ENCODE measurements around the gene SLC16A7. TPM values are rescaled to one million over a fixed set of nuclear protein-coding genes. Genes with fewer than 3 reads are reported as not detected.

The SLC16A7 gene
- total and polyA plus RNA-seq, 9 donors: 2.0 to 21.9 (median 13.7) TPM

DNA sequence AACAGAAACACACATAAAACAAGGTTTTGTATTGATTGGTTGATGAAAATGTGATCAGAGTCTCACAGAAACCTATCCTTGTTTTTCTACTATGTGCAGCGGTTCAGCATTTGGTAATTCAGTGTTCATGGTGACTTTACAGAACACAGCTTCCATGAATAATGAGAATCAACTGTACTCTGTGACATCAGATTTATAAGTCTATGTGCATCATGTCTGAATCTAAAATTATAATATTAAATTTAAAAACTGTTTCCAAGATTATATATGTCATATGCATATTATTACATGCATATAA lies 104.3 kb downstream of the SLC16A7 start:
- H3K4me1 ChIP-seq (ENCODE audit: insufficient read depth): no peaks in the 10 kb centered on the region
- no peaks in the 10 kb centered on the region for H3K36me3 ChIP-seq
- 48 to 82% (median 72%) methylated on average over 1 of the region's 1 CpG for WGBS, 3 donors
- intact Hi-C loops (cut with DNase I): no loop called here
- TF ChIP-seq, protein P1, sequence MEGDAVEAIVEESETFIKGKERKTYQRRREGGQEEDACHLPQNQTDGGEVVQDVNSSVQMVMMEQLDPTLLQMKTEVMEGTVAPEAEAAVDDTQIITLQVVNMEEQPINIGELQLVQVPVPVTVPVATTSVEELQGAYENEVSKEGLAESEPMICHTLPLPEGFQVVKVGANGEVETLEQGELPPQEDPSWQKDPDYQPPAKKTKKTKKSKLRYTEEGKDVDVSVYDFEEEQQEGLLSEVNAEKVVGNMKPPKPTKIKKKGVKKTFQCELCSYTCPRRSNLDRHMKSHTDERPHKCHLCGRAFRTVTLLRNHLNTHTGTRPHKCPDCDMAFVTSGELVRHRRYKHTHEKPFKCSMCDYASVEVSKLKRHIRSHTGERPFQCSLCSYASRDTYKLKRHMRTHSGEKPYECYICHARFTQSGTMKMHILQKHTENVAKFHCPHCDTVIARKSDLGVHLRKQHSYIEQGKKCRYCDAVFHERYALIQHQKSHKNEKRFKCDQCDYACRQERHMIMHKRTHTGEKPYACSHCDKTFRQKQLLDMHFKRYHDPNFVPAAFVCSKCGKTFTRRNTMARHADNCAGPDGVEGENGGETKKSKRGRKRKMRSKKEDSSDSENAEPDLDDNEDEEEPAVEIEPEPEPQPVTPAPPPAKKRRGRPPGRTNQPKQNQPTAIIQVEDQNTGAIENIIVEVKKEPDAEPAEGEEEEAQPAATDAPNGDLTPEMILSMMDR (IDR thresholded peaks at IDR 0.05): no peak
- no peak for TF ChIP-seq POLR2A (IDR thresholded peaks at IDR 0.05)
- no peak for TF ChIP-seq EP300 (IDR thresholded peaks at IDR 0.05)
- no peaks in the 10 kb centered on the region for H3K9me3 ChIP-seq
- no peak overlapping the region for H3K4me3 ChIP-seq
- H3K27ac ChIP-seq: no peak overlapping the region
- no peak for DNase-seq
- no peaks in the 10 kb centered on the region for H3K27me3 ChIP-seq

DNA sequence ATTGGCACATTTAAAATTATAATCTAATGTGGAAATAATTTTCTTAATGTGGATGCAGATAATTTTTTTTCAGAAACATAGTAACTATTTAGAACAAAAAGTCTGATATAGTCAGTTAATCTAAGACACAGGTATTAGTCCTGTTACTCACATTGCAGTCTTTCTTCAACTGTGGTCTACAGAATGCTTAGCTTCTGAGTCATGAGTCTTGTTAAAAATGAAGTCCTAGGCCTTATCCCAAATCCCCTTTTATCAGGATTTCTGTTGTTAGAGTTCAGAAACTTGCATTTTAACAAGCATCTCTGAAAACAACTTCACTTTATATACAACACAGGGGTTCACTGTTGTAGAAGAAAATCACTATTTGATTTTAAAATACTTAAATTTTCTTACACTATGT lies 112.2 kb downstream of the SLC16A7 start:
- TF ChIP-seq POLR2A (IDR thresholded peaks at IDR 0.05) (no peak), EP300 (IDR thresholded peaks at IDR 0.05) (no peak)
- TF ChIP-seq, protein P1 (IDR thresholded peaks at IDR 0.05): no peak
- Histone ChIP-seq H3K4me3 (no peak overlapping the region), H3K36me3 (no peaks in the 10 kb centered on the region), H3K4me1 (ENCODE audit: insufficient read depth) (no peaks in the 10 kb centered on the region), H3K27me3 (no peaks in the 10 kb centered on the region), H3K9me3 (no peaks in the 10 kb centered on the region), H3K27ac (no peak overlapping the region)
- no peak for DNase-seq
- intact Hi-C loops (cut with DNase I): no loop called here

DNA sequence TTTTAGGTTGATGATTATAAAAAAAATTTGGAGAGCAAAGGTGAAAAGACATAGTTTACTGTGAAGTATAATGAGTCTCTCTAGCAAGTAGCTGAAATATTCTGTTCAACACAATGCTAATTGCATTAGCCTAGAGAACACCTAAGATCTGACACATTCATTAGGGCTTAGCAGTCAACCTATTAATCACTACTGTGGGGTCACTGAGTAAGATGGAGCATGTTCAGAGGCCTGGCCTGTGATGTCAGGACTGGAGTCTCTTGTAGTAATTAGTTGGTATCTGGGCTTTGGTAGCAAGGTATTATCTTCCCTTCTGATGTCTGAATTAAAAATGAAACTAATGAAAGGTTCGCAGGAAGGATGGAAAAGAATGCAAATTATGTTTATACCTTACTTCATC lies 112.7 kb downstream of the SLC16A7 start:
- H3K4me1 ChIP-seq (ENCODE audit: insufficient read depth): no peaks in the 10 kb centered on the region
- H3K9me3 ChIP-seq: no peaks in the 10 kb centered on the region
- DNase-seq: no peak
- H3K27ac ChIP-seq: no peak overlapping the region
- WGBS, 3 donors: 94 to 97% (median 96%) methylated on average over 1 of the region's 1 CpG
- TF ChIP-seq EP300 (IDR thresholded peaks at IDR 0.05) (no peak), POLR2A (IDR thresholded peaks at IDR 0.05) (no peak)
- TF ChIP-seq, protein P1 (IDR thresholded peaks at IDR 0.05): no peak
- intact Hi-C loops (cut with DNase I): no loop called here
- H3K36me3 ChIP-seq: no peaks in the 10 kb centered on the region
- no peaks in the 10 kb centered on the region for H3K27me3 ChIP-seq
- H3K4me3 ChIP-seq: no peak overlapping the region

DNA sequence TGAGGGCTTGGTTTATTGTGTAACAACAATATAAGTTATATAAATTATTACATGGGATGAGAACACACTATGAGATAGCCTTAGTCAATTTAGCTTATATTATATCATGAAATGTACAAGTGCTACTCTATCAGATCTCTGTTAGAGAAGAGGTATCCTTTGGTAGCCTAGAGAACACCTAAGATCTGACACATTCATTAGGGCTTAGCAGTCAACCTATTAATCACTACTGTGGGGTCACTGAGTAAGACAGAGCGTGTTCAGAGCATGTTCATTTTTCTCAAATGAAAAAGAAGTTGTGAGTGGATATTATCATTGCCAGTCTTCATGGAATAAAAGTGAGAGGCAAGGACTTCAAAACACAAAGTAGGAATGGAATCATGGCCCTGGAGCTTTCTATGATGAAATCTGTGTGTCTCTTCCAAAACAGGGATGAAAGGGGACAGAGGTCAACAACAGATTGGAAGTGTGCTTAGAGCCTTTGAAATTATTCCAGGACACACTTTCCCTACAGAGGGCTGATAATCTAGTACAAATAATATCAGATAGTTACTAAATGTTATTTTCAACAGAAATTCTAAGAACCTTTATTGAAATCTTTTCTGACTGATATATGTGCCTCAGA lies 114.3 kb downstream of the SLC16A7 start:
- intact Hi-C loops (cut with DNase I): no loop called here
- DNase-seq: no peak
- TF ChIP-seq POLR2A (IDR thresholded peaks at IDR 0.05): no peak
- no peak for TF ChIP-seq EP300 (IDR thresholded peaks at IDR 0.05)
- TF ChIP-seq, protein P1 (IDR thresholded peaks at IDR 0.05): no peak
- WGBS, 3 donors: 0 to 99% (median 97%) methylated on average over 1 of the region's 1 CpG
- no peaks in the 10 kb centered on the region for H3K36me3 ChIP-seq
- H3K9me3 ChIP-seq: no peaks in the 10 kb centered on the region
- H3K27ac ChIP-seq: no peak overlapping the region
- H3K4me1 ChIP-seq (ENCODE audit: insufficient read depth): no peaks in the 10 kb centered on the region
- no peaks in the 10 kb centered on the region for H3K27me3 ChIP-seq
- no peak overlapping the region for H3K4me3 ChIP-seq

All from ovary (tissue), 9 donors.